DMS79 (cell line): ENCODE measurements around the gene GORASP2.
A peak's percentile ranks its signal among the peaks of the same experiment; 100 is the strongest.
"Not testable (repeated sequence)": the region's sequence is repeated elsewhere in the genome, so short reads cannot be mapped to it uniquely, and the experiment has no call there.

Experiments
- DNase-seq: peaks from one replicate; lab custom pipeline; 2025; lab: John Stamatoyannopoulos, UW

The GORASP2 gene

GRCh38 chr2:170928824-170929685 is at the start of gene GORASP2:
Gene GORASP2, plus strand, starts transcription at chr2:170929253. Its CDS starts 88 bp downstream, at chr2:170929341.
- DNase-seq, result peak; percentile 97

DNA sequence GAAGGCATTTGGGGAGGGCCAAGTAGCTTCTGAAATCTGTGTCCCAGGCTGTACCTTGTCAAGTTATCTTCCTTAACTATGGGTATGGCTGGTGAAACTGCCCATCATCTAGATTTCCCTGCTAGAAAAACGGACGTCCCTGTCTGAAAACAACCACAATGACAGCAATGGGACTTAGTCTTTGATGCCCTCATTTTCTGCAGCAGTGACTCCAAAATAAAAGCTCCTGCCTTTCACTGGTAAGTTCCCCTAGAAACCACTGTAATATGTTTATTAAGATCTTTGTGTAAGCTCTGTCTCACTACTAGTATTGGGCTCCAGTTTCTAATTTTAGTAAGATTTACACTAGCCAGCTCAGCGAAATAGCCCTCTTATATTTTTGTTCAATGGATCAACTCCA is 47.2 kb upstream of the GORASP2 start:
- no peak for DNase-seq

- DNase-seq, result no peak
Observed at GRCh38 chr2:170882758-170883157, 46.3 kb upstream of the GORASP2 start.

DNA sequence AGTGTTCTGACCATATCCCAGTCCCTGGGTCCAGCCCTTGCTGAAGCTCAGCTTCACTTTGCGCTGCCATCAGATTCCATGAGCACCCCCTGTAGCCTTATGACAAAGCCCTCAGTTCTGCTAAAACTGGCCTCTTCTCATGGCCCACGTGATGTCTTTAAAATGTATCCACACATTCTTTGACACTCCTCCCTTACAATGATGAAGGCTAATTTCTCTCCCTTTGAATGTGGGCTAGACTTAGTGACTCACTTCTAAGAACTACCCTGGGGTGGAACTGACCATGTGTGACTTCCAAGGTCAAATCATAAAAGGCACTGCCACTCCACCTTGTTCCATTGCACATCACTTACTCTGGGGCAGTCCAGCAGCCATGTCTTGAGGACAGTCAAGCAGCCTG is 45.4 kb upstream of the GORASP2 start:
- no peak for DNase-seq

- no peak for DNase-seq
Observed at GRCh38 chr2:170885130-170885791, 43.8 kb upstream of the GORASP2 start.

DNA sequence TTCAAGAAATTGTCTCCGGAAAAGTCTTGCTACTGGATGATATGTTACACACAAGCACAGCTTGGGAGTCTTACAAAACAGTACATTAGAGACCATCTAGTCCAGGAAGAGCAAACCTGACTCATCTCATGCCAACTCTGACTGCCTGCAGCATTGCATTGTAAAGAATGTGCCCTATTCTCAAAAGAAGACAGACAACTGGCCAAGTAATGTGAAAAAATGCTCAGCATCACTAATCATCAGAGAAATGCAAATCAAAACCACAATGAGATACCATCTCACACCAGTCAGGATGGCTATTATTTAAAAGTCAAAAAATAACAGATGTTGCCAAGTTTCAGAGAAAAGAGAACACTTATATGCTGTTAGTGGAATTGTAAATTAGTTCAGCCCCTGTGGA is 42.7 kb upstream of the GORASP2 start:
- no peak for DNase-seq

DNA sequence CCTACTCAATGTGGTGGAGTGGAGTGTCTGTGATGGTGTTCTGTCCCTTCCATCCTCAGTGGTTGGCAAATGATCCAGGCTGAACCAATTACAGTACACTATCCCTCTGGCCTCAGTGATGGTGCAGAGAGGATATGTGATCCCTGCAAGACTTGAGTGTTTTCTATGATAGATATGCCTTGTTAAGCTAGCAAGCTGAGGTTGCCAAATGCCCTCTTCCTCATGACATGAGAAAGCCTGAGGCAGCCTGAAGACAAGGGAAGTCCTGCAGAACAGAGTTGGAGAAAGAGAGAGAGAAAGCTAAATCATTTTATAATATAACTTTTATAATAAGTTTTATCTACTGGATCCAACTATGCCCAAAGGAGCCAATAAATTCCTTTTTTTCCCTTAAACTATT is 41.6 kb upstream of the GORASP2 start:
- no peak for DNase-seq

GRCh38 chr2:170887896-170888295 is 41.2 kb upstream of the GORASP2 start:
- DNase-seq, result no peak

GRCh38 chr2:170891893-170892292 is 37.2 kb upstream of the GORASP2 start:
- no peak for DNase-seq

DNA sequence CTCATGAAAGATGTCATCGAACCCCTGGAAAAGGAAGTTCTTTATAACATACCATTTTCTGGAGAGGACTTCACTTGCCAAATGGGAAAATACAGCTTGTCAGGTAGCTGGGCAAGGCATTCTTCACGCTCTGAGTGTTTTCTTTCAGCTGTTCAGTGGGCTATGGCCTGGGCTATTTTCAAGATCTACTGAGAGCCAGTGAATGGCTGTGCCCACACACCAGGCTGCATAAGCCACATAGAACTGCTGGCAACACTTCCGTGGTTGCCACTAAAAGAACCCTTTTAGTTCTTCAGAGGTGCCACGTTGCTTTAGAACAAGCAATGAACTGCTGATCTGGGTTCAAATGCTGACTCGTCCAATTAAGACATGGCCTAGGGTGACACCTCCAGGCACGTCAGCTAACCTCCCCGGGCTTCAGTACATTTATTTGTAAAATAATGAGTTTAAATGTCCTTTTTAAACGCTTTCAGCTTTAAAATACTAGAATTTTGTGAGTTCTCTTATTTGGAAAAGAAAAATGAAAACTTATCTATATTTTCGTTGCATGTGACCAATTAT is 36.6 kb upstream of the GORASP2 start:
- no peak for DNase-seq

DNA sequence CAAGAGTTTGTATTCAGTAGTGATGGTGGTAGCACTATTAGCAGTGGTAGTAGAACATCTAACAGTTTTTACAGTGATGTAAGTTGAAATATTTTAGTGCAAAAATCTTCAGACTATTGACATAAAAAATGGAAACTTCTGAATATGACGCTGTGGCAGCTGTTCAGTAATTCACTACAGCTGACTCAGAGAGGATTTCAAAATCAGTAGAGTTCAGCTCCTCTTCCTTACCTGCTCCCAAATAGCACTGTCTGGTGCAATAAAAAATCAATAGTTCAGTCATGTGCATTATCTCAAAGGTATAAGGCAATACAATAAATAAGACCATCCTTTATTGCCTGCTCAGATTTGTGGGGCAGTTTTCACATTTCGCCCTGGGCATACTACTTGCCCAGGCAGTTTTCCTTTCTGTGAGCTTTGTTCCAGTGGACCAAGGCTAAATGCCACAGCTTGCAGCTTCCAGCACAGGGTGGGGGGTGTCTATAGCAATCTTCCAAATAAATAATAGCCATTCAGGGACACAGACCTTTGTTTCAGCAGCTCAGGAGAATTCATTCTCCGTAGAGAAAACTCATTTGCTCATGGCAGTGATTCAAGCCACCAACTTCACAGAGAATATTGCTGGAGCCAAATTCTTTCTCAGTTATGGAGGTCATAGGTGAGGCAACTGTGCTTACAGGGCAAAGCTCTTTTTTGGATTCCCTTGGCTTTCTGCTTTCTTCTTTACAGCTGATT is 33.9 kb upstream of the GORASP2 start:
- no peak for DNase-seq

GRCh38 chr2:170896622-170897021 is 32.4 kb upstream of the GORASP2 start:
- no peak for DNase-seq

- no peak for DNase-seq
Observed at GRCh38 chr2:170897108-170897507, 31.9 kb upstream of the GORASP2 start.

DNA sequence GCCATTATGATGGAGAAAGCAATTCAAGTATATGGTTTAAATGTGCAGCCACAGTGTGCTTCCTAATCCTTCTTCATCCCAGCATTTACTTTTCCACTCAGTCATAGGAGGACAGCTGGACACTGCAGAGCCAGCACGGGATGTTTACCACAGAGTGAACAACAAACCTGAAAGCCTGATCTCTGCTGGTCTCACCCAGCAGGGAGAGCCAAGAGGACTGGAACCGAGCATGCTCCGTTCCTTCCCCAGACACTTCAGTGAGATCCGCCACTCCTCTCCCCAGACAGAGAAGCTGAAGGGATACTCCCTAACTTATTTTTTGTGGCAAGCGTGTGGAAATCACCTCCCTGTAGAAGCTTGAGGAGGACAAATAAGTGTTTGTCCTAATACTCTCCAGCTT is 23.2 kb upstream of the GORASP2 start:
- no peak for DNase-seq

DNA sequence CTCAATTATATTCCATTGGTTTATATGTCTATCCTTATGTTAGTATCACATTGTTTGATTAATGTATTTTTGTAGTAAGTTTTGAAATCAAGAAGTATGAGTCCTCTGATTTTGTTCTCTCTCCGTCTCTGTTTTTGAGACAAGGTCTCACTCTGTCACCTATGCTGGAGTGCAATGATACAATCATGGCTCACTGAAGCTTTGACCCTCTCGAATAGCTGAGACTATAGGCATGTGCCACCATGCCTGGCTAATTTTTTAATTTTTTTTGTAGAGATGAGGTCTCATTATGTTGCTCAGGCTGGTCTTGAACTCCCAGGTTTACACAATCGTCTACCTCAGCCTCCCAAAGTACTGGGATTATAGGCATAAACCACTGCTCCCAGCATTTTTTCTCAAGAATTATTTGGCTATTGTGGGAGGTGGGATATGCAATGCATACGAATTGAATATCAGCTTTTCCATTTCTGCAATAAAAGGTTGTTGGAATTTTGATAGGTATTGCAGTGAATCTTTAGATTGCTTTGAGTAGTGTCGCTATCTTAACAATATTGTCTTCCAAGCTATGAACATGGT is 17.7 kb upstream of the GORASP2 start:
- DNase-seq, result no peak

GRCh38 chr2:170914994-170915666 is 13.9 kb upstream of the GORASP2 start:
- DNase-seq, result not testable (repeated sequence)

DNA sequence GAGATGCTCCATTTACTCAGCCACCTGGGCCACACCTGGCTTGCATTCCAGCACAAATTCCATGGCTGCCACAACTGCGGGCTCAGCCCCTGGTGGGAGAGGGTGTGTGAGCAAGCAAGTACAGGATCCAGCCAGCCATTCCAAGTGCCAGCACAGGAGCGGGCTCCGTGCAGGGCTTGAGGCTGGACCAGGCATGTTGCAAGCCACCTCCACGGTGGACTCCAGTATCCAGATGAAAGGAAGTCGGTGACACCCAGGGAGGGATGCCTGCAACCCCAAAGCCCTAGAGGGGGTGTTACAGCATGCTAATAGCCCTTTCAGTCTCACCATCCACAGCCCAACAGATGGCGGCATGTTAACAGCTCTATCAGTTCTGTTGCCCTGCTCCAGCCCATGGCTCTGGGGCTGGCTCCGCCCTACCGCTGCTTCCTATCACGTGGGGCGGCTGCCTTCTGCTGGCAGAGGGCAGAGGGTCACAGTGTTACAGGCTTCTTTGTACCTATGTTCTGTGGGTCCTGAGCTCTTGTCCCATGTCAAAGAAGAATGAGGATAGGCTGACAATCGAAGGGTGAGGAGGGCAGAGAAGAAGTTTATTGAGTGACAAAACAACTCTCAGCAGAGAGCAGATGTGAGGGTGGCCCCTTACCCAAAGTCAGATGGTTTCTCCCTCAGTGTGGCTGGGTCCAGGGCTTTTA is 11.7 kb upstream of the GORASP2 start:
- no peak for DNase-seq

GRCh38 chr2:170917957-170918356 is 11.1 kb upstream of the GORASP2 start:
- DNase-seq, result no peak

- DNase-seq, result not testable (repeated sequence)
Observed at GRCh38 chr2:170921873-170922272, 7.2 kb upstream of the GORASP2 start.

- no peak for DNase-seq
Observed at GRCh38 chr2:170922634-170923494, 6.2 kb upstream of the GORASP2 start.
